ENCODE results near the gene CYB5R3. TPM values are rescaled to one million over a fixed set of nuclear protein-coding genes. Genes with fewer than 3 reads are reported as not detected.

Gene CYB5R3
- total and polyA plus RNA-seq, 2 donors (not counting 3 experiments of a cell fraction or from before 2014, with no cell fraction given): 217 to 263 TPM

DNA sequence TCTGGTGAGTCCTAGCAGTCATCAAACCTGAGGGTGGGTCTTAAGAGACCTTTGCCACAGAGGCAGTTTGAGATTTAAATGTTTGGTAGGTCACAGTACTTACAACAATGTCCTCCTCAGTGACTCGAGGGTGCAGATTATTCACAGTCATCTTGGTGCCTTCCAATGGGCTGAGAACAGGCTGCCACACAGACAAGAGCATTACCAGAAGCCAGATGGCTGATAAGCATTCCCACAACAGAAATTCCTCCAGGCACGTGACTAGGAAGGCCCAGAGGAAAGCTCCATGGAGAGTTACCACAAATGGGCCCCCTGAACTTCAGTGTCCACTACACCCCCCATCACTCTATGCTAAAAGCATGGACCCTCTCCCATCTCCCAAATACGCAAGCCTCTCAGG lies 53.8 kb downstream of the CYB5R3 start:
- H3K27ac ChIP-seq (ENCODE audit: insufficient read depth, low read depth, low read length): no peak overlapping the region
- dilution Hi-C loops (cut with MboI; ENCODE audit: extremely low pct_ligation_motif_present, low sequenced_read_pairs): no loop called here
- H3K9me3 ChIP-seq (replicated peaks; ENCODE audit: control insufficient read depth, insufficient read depth, low read length): no peaks in the 10 kb centered on the region
- no peak for TF ChIP-seq FOS (IDR thresholded peaks at IDR 0.05; ENCODE audit: borderline replicate concordance, insufficient read depth, low read length)
- TF ChIP-seq, protein P1, sequence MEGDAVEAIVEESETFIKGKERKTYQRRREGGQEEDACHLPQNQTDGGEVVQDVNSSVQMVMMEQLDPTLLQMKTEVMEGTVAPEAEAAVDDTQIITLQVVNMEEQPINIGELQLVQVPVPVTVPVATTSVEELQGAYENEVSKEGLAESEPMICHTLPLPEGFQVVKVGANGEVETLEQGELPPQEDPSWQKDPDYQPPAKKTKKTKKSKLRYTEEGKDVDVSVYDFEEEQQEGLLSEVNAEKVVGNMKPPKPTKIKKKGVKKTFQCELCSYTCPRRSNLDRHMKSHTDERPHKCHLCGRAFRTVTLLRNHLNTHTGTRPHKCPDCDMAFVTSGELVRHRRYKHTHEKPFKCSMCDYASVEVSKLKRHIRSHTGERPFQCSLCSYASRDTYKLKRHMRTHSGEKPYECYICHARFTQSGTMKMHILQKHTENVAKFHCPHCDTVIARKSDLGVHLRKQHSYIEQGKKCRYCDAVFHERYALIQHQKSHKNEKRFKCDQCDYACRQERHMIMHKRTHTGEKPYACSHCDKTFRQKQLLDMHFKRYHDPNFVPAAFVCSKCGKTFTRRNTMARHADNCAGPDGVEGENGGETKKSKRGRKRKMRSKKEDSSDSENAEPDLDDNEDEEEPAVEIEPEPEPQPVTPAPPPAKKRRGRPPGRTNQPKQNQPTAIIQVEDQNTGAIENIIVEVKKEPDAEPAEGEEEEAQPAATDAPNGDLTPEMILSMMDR (IDR thresholded peaks at IDR 0.05; ENCODE audit: extremely low read depth in 1 of 2, insufficient read depth in 1 of 2, low read depth in 1 of 2, low read length in 2 of 2): no peak
- no peak for TF ChIP-seq EZH2 (IDR thresholded peaks at IDR 0.05; ENCODE audit: borderline replicate concordance, low read depth, low read length, severe bottlenecking)
- TF ChIP-seq POLR2AphosphoS5 (IDR thresholded peaks at IDR 0.05; ENCODE audit: insufficient read depth, low read depth, low read length): no peak
- no peak for TF ChIP-seq JUN (IDR thresholded peaks at IDR 0.05; ENCODE audit: borderline replicate concordance, insufficient read depth, insufficient read length, low read depth)
- TF ChIP-seq MYC (IDR thresholded peaks at IDR 0.05; ENCODE audit: low read depth, low read length): no peak
- TF ChIP-seq, protein P2, sequence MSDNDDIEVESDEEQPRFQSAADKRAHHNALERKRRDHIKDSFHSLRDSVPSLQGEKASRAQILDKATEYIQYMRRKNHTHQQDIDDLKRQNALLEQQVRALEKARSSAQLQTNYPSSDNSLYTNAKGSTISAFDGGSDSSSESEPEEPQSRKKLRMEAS (IDR thresholded peaks at IDR 0.05; ENCODE audit: insufficient read depth, insufficient read length): no peak
- no peak for TF ChIP-seq POLR2A (IDR thresholded peaks at IDR 0.05; ENCODE audit: low read depth, low read length)
- TF ChIP-seq GATA2 (IDR thresholded peaks at IDR 0.05; ENCODE audit: insufficient read depth, insufficient read length, low read depth, low read length): no peak
- BruUV-seq (replicated peaks): no TSS peak
- no peak for FAIRE-seq
- no peak for DNase-seq (ENCODE audit: low read depth, low spot score)
- peaks cover 40 to 48% of the 10 kb centered on the region in 2 experiments for H3K36me3 ChIP-seq (ENCODE audit: control insufficient read depth in 2 of 2, extremely low read depth in 1 of 2, insufficient read depth in 2 of 2, low read length in 2 of 2)
- intact Hi-C loops (cut with micrococcal nuclease): no loop called here
- CTCF ChIA-PET: no interaction called here
- peaks cover 7% of the 10 kb centered on the region for H3K79me2 ChIP-seq (ENCODE audit: control insufficient read depth, insufficient read depth, low read length)
- H2AFZ ChIP-seq (ENCODE audit: low read depth, low read length): no peak overlapping the region
- H3K4me1 ChIP-seq (ENCODE audit: control insufficient read depth, extremely low read depth, insufficient read depth, low read length): no peaks in the 10 kb centered on the region
- H3K4me2 ChIP-seq (ENCODE audit: insufficient read depth, low read length): no peak overlapping the region
- no peak overlapping the region for H3K9ac ChIP-seq (replicated peaks; ENCODE audit: extremely low read depth, insufficient read depth, low read length)
- H3K27me3 ChIP-seq (ENCODE audit: control insufficient read depth in 2 of 2, insufficient read depth in 2 of 2, low read length in 2 of 2): no peaks in the 10 kb centered on the region
- H3K4me3 ChIP-seq (replicated peaks in 1 of 3; ENCODE audit: insufficient read depth in 1 of 3, low read depth in 1 of 3, low read length in 3 of 3): no peak overlapping the region
- no peaks in the 10 kb centered on the region for H4K20me1 ChIP-seq (replicated peaks; ENCODE audit: control insufficient read depth, extremely low read depth, insufficient read depth, low read length)
- no peaks in the 10 kb centered on the region for H3K9me1 ChIP-seq (replicated peaks; ENCODE audit: control insufficient read depth, extremely low read depth, insufficient read depth, low read length)
- POLR2A ChIA-PET: no interaction called here

Measured in endothelial cell of umbilical vein (primary cell).